ENCODE results near the gene INPP4B. TPM values are rescaled to one million over a fixed set of nuclear protein-coding genes. Genes with fewer than 3 reads are reported as not detected.

Gene INPP4B
- total RNA-seq, 1 experiment from 2014 or later: 14.3 TPM

DNA sequence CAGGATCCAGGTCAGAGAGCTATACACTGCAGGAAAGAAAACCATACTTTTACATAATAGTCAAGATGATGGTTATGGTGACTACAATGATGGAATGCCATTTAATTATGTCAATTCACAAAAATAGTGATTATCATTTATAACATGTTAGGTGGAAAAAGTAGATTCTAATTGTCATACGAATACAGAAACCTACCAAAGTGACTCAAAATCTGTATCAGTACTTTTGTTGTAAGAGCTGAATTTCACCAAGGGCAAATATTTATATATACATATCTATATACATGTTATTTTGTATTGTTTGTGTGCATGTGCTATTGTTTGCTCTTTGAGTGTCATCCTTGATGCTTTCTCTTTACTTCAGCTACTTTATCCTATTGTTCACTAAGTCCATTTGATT is 485.4 kb downstream of the INPP4B start (continued):
- TF ChIP-seq CEBPB (IDR thresholded peaks at IDR 0.05; ENCODE audit: low read depth): no peak
- TF ChIP-seq EGR1 (IDR thresholded peaks at IDR 0.05; ENCODE audit: low read depth): no peak

DNA sequence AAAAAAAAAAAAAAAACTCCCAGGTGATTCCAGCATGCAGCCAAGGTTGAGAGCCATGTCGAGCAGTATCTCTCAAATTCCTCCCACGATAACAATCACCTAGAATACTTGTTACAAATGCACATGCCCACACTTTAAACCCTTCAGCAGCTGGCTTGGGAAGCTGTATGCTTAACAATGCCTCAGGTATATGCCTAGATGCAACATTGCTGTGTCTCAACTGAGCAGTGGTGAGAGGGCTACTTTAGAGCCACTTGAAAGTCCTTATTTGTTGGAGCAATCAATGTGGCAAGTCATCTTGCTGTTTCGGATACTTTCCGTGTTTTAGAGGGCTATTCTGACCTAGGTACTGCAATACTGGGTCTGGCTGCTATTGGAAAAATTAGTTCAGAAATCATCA is 487.4 kb downstream of the INPP4B start:
- no peak overlapping the region for H3K4me3 ChIP-seq (replicated peaks in 1 of 2; ENCODE audit: low read depth in 1 of 2, low read length in 2 of 2)
- no peaks in the 10 kb centered on the region for H3K9me2 ChIP-seq (ENCODE audit: insufficient read depth)
- no peak overlapping the region for H3K4me2 ChIP-seq (ENCODE audit: low read length)
- no peaks in the 10 kb centered on the region for H4K20me1 ChIP-seq (ENCODE audit: insufficient read depth)
- ChIA-PET RAD21 (ENCODE audit: low non-redundant PET in 1 of 2, low total read pairs in 2 of 2, uncharacterized antibody in 2 of 2, unreplicated experiment in 2 of 2) (no interaction called here), CTCF (interaction anchor here (0.7 kb wide), 1 partner anchor 1013 kb away, joined by 6 read pairs; no protein-coding TSS in a partner anchor), POLR2A (interaction anchor here (0.7 kb wide), 1 partner anchor 10 kb away, joined by 3 read pairs; no protein-coding TSS in a partner anchor)
- intact Hi-C loops (cut with micrococcal nuclease): no loop called here
- no peak overlapping the region for H3K9ac ChIP-seq (ENCODE audit: low read length)
- no peak overlapping the region for H3K27ac ChIP-seq (ENCODE audit: low read depth, low read length)
- H2AFZ ChIP-seq (ENCODE audit: low read depth, low read length, poor library complexity, severe bottlenecking): no peak overlapping the region
- ATAC-seq (no peak), DNase-seq (ENCODE audit: low read depth, low spot score) (no peak)
- TF ChIP-seq, protein P1, sequence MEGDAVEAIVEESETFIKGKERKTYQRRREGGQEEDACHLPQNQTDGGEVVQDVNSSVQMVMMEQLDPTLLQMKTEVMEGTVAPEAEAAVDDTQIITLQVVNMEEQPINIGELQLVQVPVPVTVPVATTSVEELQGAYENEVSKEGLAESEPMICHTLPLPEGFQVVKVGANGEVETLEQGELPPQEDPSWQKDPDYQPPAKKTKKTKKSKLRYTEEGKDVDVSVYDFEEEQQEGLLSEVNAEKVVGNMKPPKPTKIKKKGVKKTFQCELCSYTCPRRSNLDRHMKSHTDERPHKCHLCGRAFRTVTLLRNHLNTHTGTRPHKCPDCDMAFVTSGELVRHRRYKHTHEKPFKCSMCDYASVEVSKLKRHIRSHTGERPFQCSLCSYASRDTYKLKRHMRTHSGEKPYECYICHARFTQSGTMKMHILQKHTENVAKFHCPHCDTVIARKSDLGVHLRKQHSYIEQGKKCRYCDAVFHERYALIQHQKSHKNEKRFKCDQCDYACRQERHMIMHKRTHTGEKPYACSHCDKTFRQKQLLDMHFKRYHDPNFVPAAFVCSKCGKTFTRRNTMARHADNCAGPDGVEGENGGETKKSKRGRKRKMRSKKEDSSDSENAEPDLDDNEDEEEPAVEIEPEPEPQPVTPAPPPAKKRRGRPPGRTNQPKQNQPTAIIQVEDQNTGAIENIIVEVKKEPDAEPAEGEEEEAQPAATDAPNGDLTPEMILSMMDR (IDR thresholded peaks at IDR 0.05 in 2 of 3, conservative IDR thresholded peaks at IDR 0.05 in 1 of 3; ENCODE audit: borderline replicate concordance in 1 of 3, insufficient read depth in 1 of 3, low read depth in 2 of 3, low read length in 2 of 3): no peak
- no peak for TF ChIP-seq FOSL1 (IDR thresholded peaks at IDR 0.05; ENCODE audit: low read depth)
- TF ChIP-seq SIN3A (IDR thresholded peaks at IDR 0.05; ENCODE audit: low read depth): no peak
- no peak for TF ChIP-seq RAD21 (IDR thresholded peaks at IDR 0.05; ENCODE audit: low read depth)
- no peak for TF ChIP-seq ELF1 (IDR thresholded peaks at IDR 0.05; ENCODE audit: borderline replicate concordance, low read depth)
- no peak for TF ChIP-seq TCF7L2 (IDR thresholded peaks at IDR 0.05; ENCODE audit: borderline replicate concordance, extremely low read depth, insufficient read depth, insufficient read length)
- no peak for TF ChIP-seq YY1 (IDR thresholded peaks at IDR 0.05; ENCODE audit: extremely low read depth, insufficient replicate concordance, low read depth, low read length)
- no peak for TF ChIP-seq SRF (IDR thresholded peaks at IDR 0.05; ENCODE audit: low read depth)
- no peak for TF ChIP-seq EZH2phosphoT487 (IDR thresholded peaks at IDR 0.05; ENCODE audit: borderline replicate concordance)
- no peak for TF ChIP-seq SP1 (IDR thresholded peaks at IDR 0.05; ENCODE audit: low read depth)
- TF ChIP-seq, protein P2, sequence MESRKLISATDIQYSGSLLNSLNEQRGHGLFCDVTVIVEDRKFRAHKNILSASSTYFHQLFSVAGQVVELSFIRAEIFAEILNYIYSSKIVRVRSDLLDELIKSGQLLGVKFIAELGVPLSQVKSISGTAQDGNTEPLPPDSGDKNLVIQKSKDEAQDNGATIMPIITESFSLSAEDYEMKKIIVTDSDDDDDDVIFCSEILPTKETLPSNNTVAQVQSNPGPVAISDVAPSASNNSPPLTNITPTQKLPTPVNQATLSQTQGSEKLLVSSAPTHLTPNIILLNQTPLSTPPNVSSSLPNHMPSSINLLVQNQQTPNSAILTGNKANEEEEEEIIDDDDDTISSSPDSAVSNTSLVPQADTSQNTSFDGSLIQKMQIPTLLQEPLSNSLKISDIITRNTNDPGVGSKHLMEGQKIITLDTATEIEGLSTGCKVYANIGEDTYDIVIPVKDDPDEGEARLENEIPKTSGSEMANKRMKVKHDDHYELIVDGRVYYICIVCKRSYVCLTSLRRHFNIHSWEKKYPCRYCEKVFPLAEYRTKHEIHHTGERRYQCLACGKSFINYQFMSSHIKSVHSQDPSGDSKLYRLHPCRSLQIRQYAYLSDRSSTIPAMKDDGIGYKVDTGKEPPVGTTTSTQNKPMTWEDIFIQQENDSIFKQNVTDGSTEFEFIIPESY (IDR thresholded peaks at IDR 0.05; ENCODE audit: extremely low read depth, insufficient replicate concordance, low read length): no peak
- BruUV-seq (replicated peaks): no TSS peak
- no peaks in the 10 kb centered on the region for H3K27me3 ChIP-seq (ENCODE audit: insufficient read depth, low read length)
- no peaks in the 10 kb centered on the region for H3K9me3 ChIP-seq (ENCODE audit: control insufficient read depth in 1 of 2, insufficient read depth in 1 of 2, low read depth in 1 of 2, low read length in 2 of 2)
- H3K79me2 ChIP-seq (ENCODE audit: insufficient read depth, low read length): no peaks in the 10 kb centered on the region
- H3K4me1 ChIP-seq (ENCODE audit: control insufficient read depth in 1 of 2, insufficient read depth in 2 of 2, low read length in 2 of 2): peaks cover 25 to 26% of the 10 kb centered on the region in 2 experiments; a peak in 3 of 4 replicates
- H3K36me3 ChIP-seq (ENCODE audit: control insufficient read depth in 1 of 2, insufficient read depth in 2 of 2, low read length in 2 of 2): no peaks in the 10 kb centered on the region
